Astrocyte of the cerebellum (primary cell): ENCODE results near the gene PADI4.

Source experiments
- DNase-seq: peaks from one replicate; pipeline ENCODE4 v3.0.0-alpha.2; 2011; ENCODE audit warnings: low read depth
- H3K4me3 ChIP-seq: 2 replicates; pipeline ENCODE4 v1.5.1; 2011; ENCODE audit warnings: mild to moderate bottlenecking, low read depth, low read length, moderate library complexity
- in situ Hi-C: cut with HindIII; loops from 2 replicates; pipeline ENCODE4 v1.10.0; 2017; ENCODE audit warnings: low sequenced_read_pairs
- TF ChIP-seq, protein P1 (sequence below): IDR thresholded peaks from 2 replicates; pipeline ENCODE4 v1.5.1; 2012; ENCODE audit warnings: low read length, low read depth, moderate library complexity, mild to moderate bottlenecking; ENCODE audit errors: missing control alignments

Gene PADI4

DNA sequence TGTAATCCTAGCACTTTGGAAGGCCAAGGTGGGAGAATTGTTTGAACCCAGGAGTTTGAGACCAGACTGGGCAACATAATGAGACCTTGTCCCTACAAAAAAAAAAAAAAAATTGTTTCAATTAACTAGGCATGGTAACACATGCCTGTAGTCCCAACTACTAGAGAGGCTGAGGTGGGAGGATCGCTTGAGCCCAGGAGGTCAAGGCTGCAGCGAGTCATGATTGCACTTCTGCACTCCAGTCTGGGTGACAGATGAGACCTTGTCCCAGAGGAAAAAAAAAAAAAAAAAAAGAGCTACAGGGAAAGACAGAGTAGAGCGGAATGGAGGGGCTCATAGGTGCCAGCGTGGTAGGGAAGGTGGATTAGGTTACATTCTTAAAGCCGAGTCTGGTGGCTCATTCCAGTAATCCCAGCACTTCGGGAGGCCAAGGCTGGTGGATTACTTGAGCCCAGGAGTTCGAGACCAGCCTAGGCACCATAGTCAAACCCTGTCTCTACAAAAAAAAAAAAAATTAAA is 43.0 kb downstream of the PADI4 start:
- no peak overlapping the region for H3K4me3 ChIP-seq
- DNase-seq: no peak
- in situ Hi-C loops: loop anchor here (5.0 kb wide), 1 partner anchor 64 kb away; no protein-coding TSS in a partner anchor
- TF ChIP-seq, protein P1, sequence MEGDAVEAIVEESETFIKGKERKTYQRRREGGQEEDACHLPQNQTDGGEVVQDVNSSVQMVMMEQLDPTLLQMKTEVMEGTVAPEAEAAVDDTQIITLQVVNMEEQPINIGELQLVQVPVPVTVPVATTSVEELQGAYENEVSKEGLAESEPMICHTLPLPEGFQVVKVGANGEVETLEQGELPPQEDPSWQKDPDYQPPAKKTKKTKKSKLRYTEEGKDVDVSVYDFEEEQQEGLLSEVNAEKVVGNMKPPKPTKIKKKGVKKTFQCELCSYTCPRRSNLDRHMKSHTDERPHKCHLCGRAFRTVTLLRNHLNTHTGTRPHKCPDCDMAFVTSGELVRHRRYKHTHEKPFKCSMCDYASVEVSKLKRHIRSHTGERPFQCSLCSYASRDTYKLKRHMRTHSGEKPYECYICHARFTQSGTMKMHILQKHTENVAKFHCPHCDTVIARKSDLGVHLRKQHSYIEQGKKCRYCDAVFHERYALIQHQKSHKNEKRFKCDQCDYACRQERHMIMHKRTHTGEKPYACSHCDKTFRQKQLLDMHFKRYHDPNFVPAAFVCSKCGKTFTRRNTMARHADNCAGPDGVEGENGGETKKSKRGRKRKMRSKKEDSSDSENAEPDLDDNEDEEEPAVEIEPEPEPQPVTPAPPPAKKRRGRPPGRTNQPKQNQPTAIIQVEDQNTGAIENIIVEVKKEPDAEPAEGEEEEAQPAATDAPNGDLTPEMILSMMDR: no peak

DNA sequence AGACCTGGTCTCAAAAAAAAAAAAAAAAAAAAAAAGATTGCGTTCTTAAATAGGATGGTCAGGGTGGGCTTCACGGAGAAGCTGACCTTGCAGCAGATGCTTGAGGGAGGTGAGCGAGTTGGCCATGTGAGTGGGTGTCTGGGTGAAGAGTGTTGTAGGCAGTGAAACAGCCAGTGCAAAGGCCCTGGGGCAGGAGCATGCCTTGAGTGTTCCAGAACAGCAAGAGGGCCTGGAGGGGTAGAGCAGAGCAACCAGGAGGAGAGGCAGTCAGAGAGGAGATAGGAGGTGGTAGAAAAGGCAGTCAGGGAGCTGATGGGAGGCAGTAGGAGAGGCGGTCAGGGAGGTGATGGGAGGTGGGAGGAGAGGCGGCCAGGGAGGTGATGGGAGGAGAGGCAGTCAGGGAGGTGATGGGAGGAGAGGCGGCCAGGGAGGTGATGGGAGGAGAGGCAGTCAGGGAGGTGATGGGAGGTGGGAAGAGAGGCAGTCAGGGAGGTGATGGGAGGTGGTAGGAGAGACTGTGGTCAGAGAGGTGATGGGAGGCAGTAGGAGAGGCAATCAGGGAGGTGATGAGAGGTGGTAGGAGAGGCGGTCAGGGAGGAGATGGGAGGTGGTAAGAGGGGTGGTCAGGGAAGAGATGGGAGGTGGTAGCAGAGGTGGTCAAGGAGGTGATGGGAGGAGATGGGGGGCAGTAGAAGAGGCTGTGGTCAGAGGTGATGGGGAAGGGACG is 43.8 kb downstream of the PADI4 start:
- no peak for DNase-seq
- H3K4me3 ChIP-seq: no peak overlapping the region
- in situ Hi-C loops: loop anchor here (5.0 kb wide), 1 partner anchor 64 kb away; no protein-coding TSS in a partner anchor
- TF ChIP-seq, protein P1: no peak

DNA sequence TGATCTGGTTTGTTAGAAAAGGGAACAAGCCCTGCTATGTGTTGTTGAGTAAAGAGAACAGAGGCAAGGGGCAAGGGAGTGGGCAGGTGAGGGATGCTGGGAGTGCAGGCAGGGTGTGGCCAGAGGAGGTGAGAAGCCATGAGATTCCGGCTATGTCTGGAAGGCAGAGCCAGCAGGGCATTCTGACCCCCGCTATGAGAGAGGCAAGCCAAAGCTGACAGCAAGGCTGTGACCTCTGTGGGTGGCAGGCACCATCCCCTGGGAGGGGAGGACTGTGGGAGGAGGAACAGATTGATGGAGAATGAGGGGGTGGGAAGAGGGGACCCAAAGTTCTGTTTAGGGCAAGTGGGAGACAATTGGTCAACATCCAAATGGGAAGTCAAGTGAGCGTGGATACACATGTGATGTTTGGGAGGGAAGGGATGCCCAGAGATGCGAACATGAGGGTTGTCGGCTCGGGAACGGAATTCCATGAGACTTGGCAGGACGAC is 44.5 kb downstream of the PADI4 start:
- TF ChIP-seq, protein P1: no peak
- no peak for DNase-seq
- no peak overlapping the region for H3K4me3 ChIP-seq
- in situ Hi-C loops: loop anchor here (5.0 kb wide), 1 partner anchor 65 kb away; no protein-coding TSS in a partner anchor

DNA sequence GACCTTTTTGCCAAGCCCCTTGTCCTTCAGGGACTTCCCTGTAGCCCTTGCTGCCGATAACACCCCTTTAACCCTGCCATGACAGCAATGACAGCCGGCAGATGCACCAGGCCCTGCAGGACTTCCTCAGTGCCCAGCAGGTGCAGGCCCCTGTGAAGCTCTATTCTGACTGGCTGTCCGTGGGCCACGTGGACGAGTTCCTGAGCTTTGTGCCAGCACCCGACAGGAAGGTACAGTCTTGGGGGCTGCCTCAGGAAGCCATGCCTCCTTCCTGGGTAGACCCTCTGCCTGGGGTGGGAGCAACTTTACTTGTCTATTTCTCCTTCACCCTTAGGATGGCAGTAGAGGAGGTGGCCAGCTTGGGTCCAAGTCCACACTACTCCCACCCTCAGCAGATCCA is 47.9 kb downstream of the PADI4 start:
- in situ Hi-C loops: no loop called here
- DNase-seq: no peak
- TF ChIP-seq, protein P1: no peak
- H3K4me3 ChIP-seq: no peak overlapping the region

DNA sequence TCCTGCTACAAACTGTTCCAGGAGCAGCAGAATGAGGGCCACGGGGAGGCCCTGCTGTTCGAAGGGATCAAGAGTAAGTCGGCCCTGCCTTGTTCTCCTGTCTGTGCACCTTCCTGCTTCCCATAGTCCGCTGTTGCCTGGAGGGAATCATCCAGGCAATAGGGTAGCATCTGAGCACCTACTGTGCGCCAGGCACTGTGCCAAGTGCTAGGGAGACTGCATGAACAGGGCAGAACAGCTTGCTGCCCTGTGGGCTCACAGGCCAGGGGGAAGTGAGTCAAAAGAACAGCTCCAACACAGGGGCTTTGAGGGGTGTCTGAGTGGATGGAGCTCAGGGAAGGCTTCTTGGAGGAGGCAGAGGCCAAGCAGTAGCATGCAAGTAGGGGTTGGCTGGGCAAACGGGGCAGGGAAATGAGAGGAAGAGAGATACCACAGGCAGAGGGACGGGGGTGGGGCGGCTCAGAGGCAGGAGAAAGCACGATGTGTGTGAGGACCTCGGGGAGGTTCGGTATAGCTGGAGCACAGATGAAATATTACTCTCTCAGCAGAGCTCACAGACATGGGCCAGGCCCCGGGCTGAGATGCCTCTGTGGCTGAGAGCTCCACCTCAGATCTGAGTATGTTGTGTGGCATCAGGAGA is 48.5 kb downstream of the PADI4 start:
- TF ChIP-seq, protein P1: no peak
- in situ Hi-C loops: no loop called here
- H3K4me3 ChIP-seq: no peak overlapping the region
- DNase-seq: no peak

DNA sequence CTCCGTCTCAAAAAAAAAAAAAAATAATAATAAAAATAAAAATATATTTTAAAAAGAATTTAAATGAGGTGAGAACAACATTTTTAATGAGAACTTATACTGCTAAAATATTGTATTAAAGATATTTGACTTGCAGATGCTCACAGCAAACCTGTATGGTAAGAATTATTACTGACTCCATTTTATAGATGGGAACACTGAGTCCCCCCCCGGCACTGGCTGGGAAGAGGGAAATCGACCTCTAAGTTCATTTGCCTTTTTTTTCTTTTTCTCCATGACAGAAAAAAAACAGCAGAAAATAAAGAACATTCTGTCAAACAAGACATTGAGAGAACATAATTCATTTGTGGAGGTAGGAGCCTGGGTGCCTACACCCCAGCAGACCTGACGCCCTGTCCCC is 50.6 kb downstream of the PADI4 start:
- no peak for DNase-seq
- H3K4me3 ChIP-seq: no peak overlapping the region
- TF ChIP-seq, protein P1: no peak
- in situ Hi-C loops: no loop called here
